Measurements from ENCODE around the gene AHDC1.

- TF ChIP-seq EZH2 (optimal IDR thresholded peaks at IDR 0.05; ENCODE audit: low read depth, low read length) (no peak), CTCF (IDR thresholded peaks at IDR 0.05; ENCODE audit: low read length) (no peak)
Measured at GRCh38 chr1:27618341-27619082, 14.6 kb upstream of the AHDC1 start.

Measured in MM.1S (cell line).